ENCODE results near the gene SHBG.
"Not testable (repeated sequence)": the region's sequence is repeated elsewhere in the genome, so short reads cannot be mapped to it uniquely, and the experiment has no call there.

Gene SHBG, protein sequence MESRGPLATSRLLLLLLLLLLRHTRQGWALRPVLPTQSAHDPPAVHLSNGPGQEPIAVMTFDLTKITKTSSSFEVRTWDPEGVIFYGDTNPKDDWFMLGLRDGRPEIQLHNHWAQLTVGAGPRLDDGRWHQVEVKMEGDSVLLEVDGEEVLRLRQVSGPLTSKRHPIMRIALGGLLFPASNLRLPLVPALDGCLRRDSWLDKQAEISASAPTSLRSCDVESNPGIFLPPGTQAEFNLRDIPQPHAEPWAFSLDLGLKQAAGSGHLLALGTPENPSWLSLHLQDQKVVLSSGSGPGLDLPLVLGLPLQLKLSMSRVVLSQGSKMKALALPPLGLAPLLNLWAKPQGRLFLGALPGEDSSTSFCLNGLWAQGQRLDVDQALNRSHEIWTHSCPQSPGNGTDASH

GRCh38 chr17:7629939-7630571, at the start of gene SHBG:
SHBG (plus strand) TSS chr17:7630135; CDS start chr17:7630173, 38 bp downstream.
- no peak for DNase-seq (ENCODE audit: low read depth)

GRCh38 chr17:7580604-7581575, 49.0 kb upstream of the SHBG start:
- no peak for DNase-seq (ENCODE audit: low read depth)

- DNase-seq (ENCODE audit: low read depth) = no peak
These were observed 47.3 kb upstream of the SHBG start for GRCh38 chr17:7582396-7583252.

- DNase-seq (ENCODE audit: low read depth) = peak; percentile 91
These were observed 46.5 kb upstream of the SHBG start, which contains the start of gene MPDU1 for GRCh38 chr17:7583253-7584109. MPDU1 (plus strand) TSS chr17:7583852; CDS start chr17:7583863, 11 bp downstream.

DNA sequence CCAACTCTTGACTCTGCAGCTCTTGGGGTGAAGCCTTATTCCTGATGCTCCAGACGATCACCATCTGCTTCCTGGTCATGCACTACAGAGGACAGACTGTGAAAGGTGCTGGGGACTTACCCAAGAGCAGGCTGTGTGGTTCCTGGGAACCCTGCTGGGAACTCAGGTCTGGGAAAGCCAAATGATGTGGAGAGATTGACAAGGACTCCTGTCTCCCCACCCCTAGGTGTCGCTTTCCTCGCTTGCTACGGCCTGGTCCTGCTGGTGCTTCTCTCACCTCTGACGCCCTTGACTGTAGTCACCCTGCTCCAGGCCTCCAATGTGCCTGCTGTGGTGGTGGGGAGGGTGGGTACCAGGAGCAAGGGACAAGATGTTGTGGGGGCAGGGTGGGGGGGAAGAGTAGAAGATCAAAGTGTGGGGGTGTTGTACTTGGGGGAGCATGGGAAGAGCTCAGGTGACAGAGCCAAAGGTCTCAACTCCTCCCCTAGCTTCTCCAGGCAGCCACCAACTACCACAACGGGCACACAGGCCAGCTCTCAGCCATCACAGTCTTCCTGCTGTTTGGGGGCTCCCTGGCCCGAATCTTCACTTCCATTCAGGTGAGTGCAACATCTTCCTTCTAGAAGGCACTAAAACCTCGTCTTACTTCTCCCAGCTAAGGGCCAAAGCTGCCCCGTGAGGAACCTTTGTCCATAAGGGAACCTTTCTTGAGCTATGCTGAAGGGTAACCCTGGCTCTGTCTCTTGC, 43.1 kb upstream of the SHBG start:
- DNase-seq (ENCODE audit: low read depth) = no peak

DNA sequence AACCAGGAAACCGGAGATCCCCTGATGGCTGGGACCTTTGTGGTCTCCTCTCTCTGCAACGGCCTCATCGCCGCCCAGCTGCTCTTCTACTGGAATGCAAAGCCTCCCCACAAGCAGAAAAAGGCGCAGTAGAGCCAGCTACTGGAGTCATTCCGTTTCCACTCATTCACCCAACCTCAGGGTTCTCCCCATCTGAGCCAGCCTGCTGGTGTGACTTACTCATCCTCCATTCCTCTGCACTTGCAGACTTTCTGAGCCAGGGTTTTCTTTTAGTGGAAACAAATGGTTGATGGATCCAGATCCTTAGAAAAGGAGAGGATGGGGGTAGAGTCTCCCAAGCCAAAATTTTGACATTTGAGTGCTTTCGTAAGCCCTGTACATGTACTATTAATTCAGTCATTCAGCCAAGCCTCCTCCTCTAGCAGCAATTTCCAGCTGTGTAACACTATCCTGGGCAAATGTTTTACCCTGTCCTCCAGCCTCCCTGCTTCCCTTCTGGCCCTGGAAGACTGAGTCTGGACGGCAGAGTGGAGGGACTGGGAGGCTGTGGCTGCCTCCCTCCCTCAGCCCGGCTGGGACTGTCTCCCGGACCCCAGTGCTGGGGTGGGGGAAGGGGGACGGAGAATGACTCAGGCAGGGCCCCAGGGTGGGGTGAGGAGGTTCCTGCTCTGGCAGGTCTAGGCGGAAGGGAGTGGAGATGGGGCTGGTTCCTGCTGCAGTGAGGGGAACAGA, 42.3 kb upstream of the SHBG start:
- no peak for DNase-seq (ENCODE audit: low read depth)

GRCh38 chr17:7588553-7589203, 41.3 kb upstream of the SHBG start:
- DNase-seq (ENCODE audit: low read depth) = no peak

DNA sequence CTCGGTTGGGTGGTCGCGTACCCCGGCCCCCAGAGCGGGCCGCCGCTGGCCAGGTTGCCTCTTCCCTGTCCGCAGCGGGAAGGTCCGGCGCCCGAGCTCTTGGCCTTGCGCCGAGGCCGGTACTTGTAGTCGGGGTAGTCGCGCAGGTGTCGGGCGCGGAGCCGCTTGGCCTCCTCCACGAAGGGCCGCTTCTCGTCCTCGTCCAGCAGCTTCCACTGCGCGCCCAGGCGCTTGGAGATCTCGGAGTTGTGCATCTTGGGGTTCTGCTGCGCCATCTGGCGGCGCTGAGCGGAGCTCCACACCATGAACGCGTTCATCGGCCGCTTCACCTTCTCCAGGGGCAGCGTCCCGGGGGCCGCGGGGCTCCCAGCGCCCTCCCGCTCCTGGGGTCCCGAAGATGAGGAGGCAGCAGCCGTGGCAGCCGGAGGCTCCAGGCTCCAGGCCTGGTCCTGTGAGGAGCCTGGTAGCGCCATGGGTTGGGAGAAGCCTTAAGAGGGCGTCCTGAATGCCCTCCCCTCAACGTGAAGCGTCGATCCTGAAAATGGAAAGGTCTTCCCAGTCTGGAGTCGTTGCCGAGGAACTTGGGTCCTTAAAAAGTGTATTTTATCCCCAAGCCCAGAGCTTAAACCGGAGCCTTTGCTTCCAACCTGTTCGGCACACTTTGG, 40.6 kb upstream of the SHBG start:
- peak; percentile 35 for DNase-seq (ENCODE audit: low read depth)

DNA sequence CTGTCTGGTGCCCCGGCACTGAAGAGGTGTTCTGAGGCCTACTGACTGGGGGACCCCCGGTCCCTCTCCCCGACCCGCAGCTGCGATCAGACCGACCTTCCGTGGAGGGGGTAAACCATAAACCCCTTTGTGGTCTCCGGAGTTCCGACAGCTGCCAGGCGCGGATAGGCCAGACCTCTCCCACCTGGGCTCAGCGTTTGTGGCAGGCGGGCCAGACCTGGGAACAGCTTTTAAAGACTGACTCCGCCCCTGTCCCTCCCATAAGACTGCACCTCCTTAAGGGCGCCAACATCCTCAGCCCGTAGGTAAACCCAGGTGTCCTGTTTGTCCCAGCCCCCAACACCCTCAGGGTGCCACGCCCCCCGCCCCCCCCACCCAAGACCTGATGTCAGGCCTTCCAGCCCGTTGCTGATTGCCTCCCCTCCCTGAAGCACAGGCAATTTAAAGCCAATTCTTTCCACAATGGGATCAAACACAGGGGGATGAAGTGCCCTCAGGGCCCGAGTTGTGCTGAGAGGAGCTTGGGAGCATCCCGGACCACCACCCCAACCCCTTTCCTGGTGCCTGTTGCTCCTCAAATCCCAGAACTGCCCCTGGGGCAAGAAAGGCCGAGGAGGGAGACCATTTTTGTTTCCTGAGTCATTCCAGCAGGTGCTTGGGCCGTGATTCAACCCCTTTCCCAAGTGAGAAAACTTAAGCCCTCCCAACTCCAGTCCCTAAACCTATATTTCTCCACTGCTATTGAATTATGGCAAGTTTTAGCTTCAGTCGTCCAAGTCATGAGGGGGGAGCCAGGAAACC, 39.8 kb upstream of the SHBG start, which contains the start of gene SOX15:
Gene SOX15, minus strand, starts transcription at position 204 of the 801 bp plus-strand sequence. CDS start 418 bp downstream, outside the sequence.
- DNase-seq (ENCODE audit: low read depth) = no peak

GRCh38 chr17:7590743-7591142, 39.2 kb upstream of the SHBG start:
- DNase-seq (ENCODE audit: low read depth) = no peak

DNA sequence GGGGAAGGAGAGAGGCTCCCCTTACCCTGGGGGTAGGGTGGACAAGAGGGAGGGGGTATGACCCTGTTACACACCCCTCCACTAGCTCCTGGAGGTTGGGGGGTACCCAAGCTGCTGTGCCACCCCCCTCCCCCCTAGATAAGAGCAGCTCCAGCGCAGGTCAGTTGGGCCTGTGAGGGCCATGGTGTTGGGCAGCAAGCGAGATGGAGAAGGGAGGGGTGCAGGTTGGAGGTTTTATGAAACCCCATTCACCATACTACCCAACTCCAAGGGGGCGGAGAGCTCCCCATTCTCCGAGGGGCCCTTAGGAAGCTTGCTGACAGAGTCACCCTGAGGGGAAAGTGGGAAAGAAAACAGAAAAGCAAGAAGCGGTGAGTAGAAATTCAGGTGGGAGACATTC, 38.3 kb upstream of the SHBG start:
- DNase-seq (ENCODE audit: low read depth) = no peak

- no peak for DNase-seq (ENCODE audit: low read depth)
These were observed 37.4 kb upstream of the SHBG start for GRCh38 chr17:7592422-7593021.

DNA sequence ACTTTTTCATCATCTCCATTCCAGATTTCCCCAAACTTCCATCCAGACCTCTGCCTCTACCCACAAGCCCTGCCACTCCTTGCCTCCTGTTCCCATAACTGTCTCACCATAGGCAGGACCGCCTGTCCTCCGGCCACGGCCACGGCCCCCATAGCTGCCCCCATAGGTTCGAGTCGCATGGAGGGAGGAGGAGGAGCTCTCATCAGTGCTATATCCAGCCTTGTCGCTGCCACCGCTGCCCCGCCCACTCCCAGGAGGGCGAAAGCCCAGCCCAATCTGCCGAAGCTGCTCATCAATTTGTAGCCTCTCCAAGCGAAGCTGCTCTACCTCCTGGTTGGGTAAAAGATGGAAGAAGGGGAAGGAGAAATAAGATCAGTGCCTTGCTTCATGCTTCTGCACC, 36.6 kb upstream of the SHBG start:
- no peak for DNase-seq (ENCODE audit: low read depth)

DNA sequence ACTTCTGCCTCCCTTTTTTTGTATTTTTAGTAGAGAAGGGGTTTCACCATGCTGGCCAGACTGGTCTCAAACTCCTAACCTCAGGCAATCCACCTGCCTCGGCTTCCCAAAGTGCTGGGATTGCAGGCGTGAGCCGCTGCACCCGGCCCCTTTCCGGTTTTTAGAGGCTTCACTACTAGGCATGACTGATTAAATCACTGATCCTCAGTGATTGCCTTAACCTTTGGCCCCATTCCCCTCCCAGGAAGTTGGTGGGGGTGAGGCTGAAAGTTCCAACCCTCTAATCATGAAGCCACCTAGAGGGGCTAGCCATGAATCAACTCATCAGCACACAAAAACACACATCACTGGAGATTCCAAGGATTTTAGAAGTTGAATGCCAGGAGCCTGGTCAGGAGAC, 32.4 kb upstream of the SHBG start:
- DNase-seq (ENCODE audit: low read depth) = not testable (repeated sequence)

DNA sequence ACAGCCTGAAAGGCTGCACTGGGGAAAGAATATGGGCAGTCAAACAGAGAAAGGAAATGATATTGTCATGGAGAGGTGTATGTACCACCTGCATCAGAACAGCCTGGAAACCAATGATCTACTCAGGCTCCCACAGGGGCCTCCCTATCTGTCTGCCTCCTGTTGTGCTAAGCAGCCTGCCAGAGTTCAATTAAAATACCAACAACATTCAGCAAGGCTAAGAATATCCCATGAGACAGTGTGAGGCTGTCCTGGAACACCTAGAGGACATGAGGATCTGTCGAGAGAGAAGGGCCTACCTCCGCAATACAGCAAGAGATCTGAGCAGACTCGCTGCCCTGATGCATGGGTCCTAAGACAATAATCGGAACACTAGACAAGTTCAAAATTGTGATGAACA, 23.7 kb upstream of the SHBG start:
- DNase-seq (ENCODE audit: low read depth) = no peak

DNA sequence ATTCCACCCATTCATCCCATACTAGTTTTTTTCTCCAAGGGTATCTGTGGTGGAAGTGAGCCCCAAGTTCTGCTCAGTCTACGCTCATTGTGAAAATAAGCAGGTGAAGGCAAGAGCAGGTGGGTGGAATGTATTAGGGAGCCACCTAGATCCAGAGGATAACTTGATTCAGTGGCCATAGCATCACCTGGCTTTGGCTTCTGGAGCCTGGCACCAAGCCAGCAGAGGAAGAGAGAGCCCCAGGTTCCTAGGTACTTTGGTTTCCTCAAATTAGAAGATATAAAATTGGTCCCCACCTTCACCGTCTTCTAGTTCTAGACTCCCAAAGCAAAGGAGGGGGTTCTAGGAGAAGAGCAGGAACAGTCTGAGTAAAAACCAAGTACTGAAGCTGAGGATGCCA, 19.3 kb upstream of the SHBG start:
- DNase-seq (ENCODE audit: low read depth) = no peak
